Measurements from ENCODE around the gene PFKFB3.

Gene PFKFB3

DNA sequence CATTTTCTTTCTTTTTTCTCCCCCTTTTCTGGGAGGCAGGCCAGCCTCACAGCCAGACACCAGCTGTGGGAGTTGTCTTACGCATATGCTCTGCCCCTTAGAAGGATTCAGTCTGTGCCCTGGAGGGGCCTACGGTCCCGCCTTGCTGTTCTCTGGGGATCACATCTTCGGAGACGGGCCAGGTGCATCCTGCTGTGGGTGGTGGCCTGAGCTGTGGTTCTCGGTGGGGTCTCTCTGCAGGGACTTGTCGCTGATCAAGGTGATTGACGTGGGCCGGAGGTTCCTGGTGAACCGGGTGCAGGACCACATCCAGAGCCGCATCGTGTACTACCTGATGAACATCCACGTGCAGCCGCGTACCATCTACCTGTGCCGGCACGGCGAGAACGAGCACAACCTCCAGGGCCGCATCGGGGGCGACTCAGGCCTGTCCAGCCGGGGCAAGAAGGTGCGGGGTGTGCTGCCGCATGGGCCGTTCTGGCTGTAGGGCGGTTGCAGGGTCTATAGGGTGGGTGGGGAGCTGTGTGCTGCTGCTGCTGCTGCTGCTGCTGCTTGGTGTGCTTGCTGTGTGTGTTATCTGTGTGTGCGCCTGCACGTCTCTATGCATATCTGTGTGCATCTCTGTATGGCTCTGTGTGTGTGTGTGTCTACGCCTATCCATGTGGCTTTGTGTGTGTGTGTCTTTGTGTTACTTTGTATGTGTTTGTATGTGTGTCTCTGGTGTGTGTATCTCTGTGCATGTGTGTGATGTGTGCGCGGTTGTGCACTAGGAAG, 17.9 kb downstream of the PFKFB3 start:
- DNase-seq (ENCODE audit: low read depth) = no peak
- TF ChIP-seq, protein P1, sequence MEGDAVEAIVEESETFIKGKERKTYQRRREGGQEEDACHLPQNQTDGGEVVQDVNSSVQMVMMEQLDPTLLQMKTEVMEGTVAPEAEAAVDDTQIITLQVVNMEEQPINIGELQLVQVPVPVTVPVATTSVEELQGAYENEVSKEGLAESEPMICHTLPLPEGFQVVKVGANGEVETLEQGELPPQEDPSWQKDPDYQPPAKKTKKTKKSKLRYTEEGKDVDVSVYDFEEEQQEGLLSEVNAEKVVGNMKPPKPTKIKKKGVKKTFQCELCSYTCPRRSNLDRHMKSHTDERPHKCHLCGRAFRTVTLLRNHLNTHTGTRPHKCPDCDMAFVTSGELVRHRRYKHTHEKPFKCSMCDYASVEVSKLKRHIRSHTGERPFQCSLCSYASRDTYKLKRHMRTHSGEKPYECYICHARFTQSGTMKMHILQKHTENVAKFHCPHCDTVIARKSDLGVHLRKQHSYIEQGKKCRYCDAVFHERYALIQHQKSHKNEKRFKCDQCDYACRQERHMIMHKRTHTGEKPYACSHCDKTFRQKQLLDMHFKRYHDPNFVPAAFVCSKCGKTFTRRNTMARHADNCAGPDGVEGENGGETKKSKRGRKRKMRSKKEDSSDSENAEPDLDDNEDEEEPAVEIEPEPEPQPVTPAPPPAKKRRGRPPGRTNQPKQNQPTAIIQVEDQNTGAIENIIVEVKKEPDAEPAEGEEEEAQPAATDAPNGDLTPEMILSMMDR (conservative IDR thresholded peaks at IDR 0.05; ENCODE audit: low read depth, low read length) = no peak
- H3K4me3 ChIP-seq (ENCODE audit: low read length) = no peak overlapping the region

DNA sequence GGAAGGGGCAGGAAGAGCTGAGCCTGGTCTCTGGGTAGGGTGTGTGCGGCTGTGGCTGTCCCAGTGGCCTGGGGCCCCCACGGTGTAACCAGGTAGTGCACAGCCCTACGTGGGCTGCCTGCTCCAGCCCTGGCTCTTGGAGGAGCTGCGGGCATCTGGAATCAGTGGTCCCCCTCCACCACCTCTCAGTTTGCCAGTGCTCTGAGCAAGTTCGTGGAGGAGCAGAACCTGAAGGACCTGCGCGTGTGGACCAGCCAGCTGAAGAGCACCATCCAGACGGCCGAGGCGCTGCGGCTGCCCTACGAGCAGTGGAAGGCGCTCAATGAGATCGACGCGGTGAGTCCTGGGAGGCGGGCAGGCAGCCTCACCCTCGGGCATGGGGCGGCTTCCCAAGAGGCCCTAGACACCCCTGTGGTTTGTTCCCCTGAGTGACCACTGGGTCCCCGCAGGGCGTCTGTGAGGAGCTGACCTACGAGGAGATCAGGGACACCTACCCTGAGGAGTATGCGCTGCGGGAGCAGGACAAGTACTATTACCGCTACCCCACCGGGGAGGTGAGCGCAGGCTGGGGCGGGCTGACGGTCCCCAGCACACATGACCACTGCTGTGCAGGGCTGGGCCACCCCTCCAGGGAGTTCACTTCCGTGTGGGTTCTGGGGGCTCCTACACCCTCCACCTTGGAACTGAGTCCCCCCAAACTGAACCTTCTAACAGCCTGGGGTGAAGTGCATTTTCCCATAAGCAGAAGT, 18.6 kb downstream of the PFKFB3 start:
- H3K4me3 ChIP-seq (ENCODE audit: low read length) = no peak overlapping the region
- DNase-seq (ENCODE audit: low read depth) = no peak
- TF ChIP-seq, protein P1 (conservative IDR thresholded peaks at IDR 0.05; ENCODE audit: low read depth, low read length) = no peak

DNA sequence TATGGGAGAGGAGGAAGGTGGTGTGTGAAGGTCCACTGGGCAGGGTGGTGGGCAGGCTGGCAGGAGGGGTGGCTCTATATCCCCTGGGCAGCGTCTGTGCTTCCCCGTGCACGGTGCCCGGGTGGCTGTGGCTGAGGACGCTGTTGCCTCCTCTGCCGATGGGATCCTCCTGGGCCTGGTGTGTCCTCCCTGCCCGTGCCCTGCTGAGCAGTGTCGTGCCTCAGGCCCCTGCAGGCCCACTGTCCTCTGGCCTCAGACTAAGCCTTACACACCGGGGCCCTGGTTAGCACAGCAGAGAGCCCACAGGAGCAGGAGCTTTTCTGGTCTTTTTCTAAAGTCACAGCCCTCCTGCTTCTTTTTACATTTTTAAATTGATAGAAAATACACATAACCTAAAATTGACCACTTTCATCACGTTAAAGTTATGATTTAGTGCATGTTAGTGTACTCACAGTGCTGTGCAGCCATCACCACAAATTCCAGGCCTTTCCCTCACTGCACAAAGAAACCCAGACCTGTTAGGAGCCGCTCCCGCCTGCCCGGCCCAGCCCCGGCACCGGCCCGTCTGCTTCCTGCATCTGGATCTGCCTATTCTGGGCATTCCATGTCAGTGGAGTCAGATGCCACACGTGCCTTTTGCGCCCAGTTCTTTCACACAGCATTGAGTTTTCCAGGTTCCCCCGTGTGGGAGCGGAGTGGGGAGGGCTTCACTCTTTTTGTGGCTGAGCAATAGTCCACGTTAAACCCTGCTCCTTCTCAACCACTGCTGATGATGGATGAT, 19.4 kb downstream of the PFKFB3 start:
- TF ChIP-seq, protein P1 (conservative IDR thresholded peaks at IDR 0.05; ENCODE audit: low read depth, low read length) = no peak
- H3K4me3 ChIP-seq (ENCODE audit: low read length) = no peak overlapping the region
- no peak for DNase-seq (ENCODE audit: low read depth)

DNA sequence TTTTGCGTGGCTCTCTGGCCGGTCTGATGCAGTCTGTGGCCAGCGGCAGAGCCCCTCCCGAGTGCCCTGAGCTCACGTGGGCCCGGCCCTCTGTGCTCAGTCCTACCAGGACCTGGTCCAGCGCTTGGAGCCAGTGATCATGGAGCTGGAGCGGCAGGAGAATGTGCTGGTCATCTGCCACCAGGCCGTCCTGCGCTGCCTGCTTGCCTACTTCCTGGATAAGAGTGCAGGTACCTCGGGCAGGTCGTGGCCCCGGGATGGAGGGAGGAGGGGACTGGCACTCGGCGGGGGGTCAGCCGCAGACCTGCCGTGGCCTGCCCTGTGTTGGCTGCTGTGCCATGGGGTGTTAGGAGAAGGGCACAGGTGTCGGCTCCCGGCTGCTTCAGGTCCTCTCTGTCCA, 20.0 kb downstream of the PFKFB3 start:
- DNase-seq (ENCODE audit: low read depth) = no peak
- H3K4me3 ChIP-seq (ENCODE audit: low read length) = no peak overlapping the region
- TF ChIP-seq, protein P1 (conservative IDR thresholded peaks at IDR 0.05; ENCODE audit: low read depth, low read length) = no peak

DNA sequence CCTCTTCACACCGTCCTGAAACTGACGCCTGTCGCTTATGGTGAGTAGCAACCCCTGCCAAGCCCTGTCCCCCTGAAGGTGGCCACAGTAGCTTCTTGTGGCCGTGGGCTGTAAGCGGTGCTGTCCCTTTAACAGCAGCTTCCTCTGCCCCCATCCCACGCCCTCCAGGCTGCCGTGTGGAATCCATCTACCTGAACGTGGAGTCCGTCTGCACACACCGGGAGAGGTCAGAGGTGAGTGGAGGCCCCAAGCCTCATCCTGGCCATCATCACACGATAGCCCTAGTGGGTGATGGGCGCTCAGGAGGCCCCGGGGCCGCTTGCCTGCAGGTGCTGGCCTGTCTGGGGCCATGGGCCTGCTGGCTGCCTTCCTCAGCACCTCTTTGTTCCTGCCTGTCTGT, 21.2 kb downstream of the PFKFB3 start:
- no peak overlapping the region for H3K4me3 ChIP-seq (ENCODE audit: low read length)
- TF ChIP-seq, protein P1 (conservative IDR thresholded peaks at IDR 0.05; ENCODE audit: low read depth, low read length) = no peak
- no peak for DNase-seq (ENCODE audit: low read depth)

DNA sequence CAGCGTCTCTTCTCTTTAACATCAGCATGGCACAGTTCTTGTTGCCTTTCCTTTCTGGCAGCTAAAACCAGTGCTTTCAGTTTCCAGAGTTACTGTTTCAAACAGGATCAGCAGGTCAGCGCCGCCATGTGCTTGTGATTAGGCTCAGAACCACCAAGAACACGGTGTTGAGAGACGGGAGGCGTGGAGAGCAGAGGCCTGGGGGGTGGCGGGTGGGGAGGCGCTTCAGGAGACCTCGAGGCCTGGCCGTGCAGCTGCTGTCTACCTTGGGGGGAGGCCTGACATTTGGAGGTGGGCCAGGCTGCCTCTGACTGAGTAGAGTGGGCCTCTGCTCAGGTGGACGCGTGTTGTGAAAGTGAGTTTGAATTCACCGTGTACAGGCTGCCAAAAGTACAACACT, 22.0 kb downstream of the PFKFB3 start:
- TF ChIP-seq, protein P1 (conservative IDR thresholded peaks at IDR 0.05; ENCODE audit: low read depth, low read length) = no peak
- no peak overlapping the region for H3K4me3 ChIP-seq (ENCODE audit: low read length)
- no peak for DNase-seq (ENCODE audit: low read depth)
